A204.1 (cell line): ENCODE results near the gene ASIC5.

ENCODE experiments used
- FAIRE-seq: peaks from 2 replicates; lab custom pipeline; 2012; peaks lifted over from hg19 to GRCh38; lab: Jason Lieb, UNC

ASIC5 gene

GRCh38 chr4:155800685-155801343 lies 65.3 kb downstream of the ASIC5 start:
- no peak for FAIRE-seq

GRCh38 chr4:155799794-155800123 lies 66.3 kb downstream of the ASIC5 start:
- no peak for FAIRE-seq

GRCh38 chr4:155799116-155799793 lies 66.8 kb downstream of the ASIC5 start:
- no peak for FAIRE-seq

- FAIRE-seq, result peak; percentile 43
Observed at GRCh38 chr4:155797581-155797980, 68.5 kb downstream of the ASIC5 start.

- no peak for FAIRE-seq
Observed at GRCh38 chr4:155795991-155796390, 70.1 kb downstream of the ASIC5 start.

- FAIRE-seq, result no peak
Observed at GRCh38 chr4:155794589-155795236, 71.4 kb downstream of the ASIC5 start.

- FAIRE-seq, result no peak
Observed at GRCh38 chr4:155789982-155790381, 76.1 kb downstream of the ASIC5 start.

- no peak for FAIRE-seq
Observed at GRCh38 chr4:155789391-155789790, 76.7 kb downstream of the ASIC5 start.

GRCh38 chr4:155787113-155787710 lies 78.9 kb downstream of the ASIC5 start:
- peak; percentile 65 for FAIRE-seq

GRCh38 chr4:155785828-155786227 lies 80.2 kb downstream of the ASIC5 start:
- no peak for FAIRE-seq

- no peak for FAIRE-seq
Observed at GRCh38 chr4:155784637-155785036, 81.4 kb downstream of the ASIC5 start.

GRCh38 chr4:155781249-155781831 lies 84.7 kb downstream of the ASIC5 start:
- peak; percentile 77 for FAIRE-seq

GRCh38 chr4:155780775-155781174 lies 85.3 kb downstream of the ASIC5 start:
- FAIRE-seq, result no peak
